Activated CD8-positive, alpha-beta memory T cell treated with anti-CD3 and anti-CD28 coated beads, Interleukin-2, amount 50 U/mL, for 48 hours (primary cell): Measurements from ENCODE around the gene EXT2.

ENCODE experiments used
- DNase-seq: peaks from one replicate; pipeline ENCODE4 v3.0.0-alpha.2; 2020

Gene EXT2

DNA sequence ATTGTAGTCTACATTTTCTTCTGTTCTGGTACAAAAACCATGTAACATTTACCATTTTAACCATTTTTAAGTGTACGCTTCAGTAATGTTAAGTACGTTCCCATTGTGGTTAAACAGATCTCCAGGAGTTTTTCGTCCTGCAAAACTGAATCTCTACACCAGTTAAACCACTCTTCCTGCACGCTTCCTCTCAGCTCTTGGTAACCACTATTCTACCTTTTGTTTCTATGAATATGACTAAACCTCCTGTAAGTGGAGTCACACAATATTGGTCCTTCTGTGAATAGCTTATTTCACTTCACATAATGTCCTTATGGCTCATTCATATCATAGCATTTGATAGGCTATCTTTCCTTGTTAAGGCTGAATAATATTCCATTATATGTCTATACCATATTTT is 7.1 kb upstream of the EXT2 start:
- DNase-seq: no peak

DNA sequence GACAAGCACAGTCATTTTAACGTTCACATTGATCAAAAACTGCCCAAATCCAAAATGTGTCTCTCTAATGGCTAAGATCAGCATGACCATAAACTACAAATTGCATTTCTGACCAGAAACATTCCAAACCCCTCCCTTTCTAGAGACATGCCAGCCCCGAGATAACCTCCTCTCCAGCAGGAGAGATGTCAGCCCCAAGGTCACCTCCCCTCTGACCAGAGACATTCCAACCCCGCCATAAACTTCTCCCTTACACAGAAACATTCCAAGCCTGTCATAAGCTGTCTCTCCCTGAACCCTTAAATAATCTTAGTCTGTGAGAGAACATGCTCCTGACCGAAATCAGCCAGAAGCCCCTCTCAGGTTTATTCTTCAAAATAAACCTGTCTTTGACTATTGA is 6.6 kb upstream of the EXT2 start:
- no peak for DNase-seq

DNA sequence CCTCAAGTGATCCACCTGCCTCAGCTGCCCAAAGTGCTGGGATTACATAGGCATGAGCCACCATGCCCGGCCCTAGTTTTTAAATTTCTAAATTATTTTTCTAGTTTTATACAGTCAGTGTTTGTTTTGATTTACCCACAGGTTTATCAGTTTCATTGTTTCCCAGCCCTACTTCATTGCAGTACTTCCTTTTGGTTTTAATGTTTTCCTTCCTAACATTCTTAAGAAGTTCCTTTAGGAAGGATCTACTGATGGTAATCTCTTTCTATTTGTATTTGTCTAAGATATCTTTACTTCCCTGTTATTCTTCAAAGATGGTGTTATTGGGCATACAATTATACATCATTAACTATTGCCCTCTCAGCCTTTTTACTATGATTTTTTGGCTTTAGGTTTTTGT is 4.9 kb upstream of the EXT2 start:
- no peak for DNase-seq

DNA sequence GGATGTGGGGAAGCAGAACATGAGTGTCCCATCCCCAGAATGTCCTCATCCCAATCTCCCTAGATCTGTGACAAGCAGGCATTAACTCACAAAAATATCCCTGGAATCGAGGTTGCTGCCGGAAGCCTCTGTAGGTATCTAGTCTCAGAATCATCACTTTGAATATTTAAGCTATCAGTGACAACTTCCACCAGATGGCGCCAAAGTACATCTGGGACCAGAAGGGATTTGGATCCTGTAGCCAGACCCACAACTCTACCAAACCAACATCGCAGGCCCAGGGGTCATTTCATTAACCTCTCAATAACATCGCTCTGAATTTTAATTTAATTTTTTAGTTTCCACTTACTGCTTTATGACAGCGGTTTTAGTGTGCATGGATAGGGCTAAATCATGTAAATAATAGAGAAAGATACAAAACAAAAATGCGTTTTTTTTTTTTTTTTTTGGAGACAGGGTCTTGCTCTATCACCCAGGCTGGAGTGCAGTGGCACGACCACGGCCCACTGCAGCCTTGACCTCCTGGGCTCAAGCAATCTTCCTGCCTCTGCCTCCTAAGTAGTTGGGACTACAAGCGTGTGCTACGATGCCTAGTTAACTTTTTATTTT is 1.1 kb upstream of the EXT2 start:
- peak; percentile 85 for DNase-seq

DNA sequence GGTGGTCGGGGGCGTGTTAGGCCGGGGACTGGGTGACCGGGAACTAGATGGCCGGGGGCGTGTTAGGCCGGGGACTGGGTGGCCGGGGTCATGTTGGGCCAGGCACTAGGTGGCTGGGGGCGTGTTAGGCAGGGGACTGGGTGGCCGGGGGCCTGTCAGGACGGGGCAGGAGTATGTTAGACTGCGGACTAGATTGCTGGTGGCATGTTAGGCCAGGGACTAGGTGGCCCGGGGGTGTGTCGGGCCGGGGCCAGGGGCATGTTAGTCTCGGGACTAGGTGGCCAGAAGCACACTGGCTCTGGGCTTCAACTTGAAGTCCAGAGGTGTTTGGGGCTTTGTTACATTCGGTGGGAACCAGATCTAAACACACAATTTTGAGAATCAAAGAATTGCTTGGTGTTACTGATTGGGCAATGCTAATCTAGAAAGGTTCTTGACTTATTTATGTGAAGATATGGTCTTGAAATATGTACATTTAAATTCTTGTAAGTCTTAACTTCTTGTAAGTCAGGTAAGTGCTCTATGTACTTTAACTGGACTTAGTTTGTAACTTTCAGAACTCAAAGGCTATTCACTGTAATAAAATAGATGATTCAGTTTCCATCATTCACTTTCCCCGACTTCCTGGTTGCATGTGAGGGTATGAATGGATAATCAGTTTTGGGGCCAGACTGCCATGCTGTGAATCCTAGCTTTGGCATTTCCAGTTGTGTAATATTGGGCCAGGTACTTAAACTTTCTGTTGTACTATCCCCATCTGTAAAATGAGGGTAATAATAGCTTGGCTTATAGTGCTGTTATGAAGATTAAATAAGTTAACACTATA is 1.1 kb downstream of the EXT2 start:
- DNase-seq: no peak

DNA sequence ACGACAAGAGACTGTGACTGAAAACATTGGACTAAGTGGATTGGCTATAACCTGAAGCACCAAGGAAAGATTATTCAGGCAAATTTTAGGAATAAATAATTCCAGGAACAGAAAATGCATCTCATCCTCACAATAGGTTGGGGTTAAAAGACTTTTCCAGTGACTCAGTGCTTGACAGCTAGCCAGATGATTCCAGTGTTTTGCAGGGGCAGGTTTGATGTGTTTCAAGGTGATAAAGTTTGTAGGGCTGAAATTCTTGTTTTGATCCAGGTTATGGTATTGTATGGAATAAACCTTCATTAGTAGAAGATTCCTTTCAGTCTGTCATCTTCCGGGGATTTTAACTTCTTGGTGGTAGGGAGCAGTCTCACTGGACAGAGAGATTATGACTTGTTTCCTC is 2.3 kb downstream of the EXT2 start:
- no peak for DNase-seq

DNA sequence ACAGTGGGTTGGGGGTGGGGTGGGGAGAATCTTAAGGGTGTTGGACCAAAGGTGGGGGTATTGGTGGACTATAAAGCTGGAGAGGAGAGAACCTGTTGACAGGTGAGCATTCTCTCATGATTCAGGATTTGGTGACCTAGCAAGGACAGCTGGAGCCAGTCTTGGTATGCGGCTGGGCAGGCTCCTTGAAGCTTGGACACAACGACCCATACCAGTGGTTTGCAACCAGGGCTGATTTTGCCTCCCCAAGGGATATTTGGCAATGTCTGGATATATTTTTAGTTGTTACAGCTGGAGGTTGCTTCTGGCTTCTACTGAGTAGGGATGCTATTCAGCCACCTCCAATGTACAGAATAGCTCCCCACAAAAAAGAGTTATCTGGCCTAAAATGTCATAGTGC is 5.6 kb downstream of the EXT2 start:
- no peak for DNase-seq

DNA sequence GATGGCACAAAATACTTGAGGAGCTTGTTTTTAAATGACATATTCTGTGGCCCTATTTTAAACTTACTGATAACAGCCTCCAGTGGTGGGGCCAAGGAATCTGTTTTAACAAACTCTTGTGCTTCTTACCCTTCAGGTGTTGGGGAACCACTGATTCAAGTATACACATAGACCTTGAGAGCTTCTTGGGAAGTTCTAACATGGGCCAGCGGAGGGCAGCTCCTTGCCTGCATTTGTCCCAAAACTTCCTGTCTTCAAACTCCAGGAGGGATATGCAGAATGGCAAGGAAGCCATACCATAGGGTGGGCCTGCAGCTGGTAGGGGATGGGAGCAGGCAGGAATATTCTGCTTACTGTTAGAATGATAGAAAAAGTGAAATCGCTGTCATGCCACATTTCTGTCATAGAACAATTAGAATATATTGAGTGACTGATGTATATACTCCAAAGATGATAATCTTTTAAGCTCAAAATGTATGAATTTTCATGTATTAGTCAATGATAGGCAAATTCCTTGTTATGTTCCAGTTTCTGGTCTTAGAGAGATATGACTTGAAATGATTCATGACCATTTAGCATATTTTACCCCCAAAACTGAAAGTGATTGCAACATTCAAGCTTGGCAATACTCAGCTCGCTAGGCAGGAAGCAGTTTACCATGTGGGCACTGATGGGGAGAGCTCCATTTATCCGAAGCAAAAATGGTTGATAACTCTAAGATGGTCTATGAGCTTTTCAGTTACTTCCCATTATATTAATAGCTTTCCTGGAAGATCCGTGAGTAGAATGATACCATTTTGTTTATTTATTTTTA is 9.2 kb downstream of the EXT2 start:
- no peak for DNase-seq

DNA sequence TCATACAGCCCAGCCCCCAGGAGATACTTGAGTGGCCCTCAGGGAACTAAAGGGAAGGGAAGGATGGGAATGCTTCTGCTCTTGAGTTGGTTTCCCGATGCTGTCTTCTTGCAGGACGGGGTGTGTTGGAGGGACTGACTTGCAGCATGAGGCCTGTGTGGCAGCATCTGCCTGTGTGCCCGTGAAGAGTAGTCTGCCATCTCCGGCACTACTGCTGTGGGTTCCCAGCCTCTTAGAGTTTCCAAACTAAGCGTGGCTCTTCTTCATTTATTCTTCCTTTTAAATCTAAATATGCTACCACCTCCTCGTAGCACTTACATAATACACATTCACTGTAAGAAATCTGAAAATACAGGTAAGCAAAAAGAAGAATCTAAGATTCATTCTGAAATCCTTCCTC is 12.8 kb downstream of the EXT2 start:
- no peak for DNase-seq

DNA sequence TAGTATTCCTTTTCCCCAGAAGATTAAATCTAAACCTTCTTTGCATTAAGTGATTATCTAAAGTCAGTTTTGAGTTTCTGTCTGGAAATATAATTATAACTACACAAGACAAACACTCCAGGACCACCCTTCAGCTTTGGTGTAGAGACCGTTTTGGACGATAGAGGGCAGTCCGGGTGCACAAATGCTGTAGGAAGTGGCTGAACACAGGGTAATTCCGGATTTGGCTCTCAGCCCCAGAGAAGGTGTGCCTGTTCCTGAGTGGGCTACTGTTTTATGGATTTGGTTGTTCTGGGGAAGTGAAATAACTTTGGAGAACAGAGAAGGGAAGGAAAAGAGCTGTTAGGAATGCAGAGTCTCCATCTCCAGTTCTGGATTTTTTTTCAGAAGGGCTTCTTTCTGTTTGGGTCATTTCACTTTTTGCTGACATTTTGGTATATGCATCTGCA is 14.8 kb downstream of the EXT2 start:
- peak; percentile 73 for DNase-seq

DNA sequence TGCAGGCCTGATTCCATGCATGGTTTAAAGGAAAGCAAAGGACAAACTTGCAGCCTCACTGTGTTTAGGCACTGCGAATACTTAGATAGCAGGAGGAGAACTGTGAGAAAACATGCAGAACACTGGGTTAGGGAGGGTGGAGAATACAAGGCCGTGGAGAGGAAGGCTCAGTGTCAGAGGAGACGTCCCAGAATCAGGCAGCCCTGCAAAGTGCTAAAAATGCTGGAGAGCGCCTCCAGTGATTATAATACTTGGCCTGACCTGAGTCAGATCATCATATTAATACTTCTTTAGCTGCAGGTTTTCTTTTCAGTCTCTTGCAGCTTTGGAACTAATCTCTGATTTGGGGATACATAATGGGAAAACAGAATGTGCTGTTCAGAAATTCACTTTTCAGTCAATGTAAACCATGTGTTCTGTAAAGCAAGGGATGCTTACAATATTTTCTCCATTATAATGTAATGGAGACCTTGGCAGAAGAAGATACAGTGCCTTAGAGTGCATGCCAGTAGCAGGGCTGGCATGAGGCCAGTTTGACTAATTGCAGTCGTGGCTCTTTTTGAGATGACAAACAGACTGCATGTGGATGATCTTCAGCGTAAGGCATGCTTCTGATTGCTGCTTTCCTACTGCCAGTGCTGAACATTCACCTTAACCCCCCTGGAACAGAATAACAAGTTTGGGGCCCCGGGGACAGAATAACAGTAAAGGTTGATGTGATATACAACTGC is 16.8 kb downstream of the EXT2 start:
- DNase-seq: no peak

DNA sequence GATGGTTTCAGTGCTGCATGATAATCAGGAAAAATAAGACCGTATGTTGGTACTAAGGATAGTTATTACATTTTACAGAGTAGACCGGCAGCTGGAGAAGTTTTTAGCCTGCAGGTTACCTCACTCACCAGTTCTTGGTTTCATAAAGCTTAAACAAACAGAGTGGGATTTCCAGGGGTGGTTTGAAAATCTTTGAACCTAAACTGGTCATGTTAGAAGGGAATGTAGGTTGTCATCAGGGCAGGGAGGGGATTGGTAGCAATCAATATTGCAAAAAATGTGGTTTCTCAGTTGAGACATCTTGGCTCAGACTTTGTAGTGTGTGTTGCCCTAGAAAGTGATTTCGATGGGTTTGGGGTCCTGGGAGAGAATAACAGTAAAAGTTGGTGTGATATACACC is 17.5 kb downstream of the EXT2 start:
- no peak for DNase-seq

DNA sequence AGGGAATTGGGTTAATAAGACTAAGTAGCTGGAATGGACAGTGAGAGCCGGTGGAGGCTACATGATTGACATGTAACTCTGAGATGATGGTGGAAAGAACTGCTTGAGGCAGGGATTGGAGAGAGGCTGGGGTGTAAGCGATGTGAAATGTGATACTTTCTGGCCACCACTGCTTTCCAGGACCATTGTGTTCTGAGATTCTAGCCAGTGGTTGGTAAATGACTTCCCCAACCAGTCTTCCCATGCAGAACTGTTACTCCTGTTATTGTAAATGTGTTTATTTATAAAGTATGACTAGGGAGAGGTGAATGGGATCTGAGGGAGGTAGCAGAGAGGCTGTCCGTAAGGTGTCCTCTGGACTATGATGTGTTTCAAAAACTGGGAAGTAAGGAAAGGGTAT is 18.1 kb downstream of the EXT2 start:
- no peak for DNase-seq

DNA sequence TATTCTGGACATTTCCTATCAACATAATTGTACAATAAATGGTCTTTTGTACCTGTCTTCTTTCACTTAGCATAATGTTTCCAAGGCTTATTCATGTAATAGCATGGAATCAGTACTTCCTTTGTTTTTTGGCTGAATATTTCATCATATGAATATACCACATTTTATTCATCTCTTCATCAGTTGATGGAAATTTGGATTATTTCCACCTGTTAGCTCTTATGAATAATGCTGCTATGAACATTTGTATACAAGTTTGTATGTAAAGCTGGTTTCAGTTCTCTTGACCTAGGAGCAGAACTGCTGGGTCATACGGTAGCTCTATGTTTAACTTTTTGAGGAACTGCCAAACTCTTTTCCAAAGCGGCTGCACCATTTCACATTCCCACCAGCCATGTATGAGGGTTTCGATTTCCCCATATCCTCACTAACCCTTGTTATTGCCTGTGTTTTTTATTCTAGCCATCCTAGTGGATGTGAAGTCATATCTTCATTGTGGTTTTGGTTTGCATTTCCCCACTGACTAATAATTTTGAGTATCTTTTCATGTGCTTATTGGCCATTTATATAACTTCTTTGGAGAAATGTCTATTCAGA is 20.9 kb downstream of the EXT2 start:
- no peak for DNase-seq

DNA sequence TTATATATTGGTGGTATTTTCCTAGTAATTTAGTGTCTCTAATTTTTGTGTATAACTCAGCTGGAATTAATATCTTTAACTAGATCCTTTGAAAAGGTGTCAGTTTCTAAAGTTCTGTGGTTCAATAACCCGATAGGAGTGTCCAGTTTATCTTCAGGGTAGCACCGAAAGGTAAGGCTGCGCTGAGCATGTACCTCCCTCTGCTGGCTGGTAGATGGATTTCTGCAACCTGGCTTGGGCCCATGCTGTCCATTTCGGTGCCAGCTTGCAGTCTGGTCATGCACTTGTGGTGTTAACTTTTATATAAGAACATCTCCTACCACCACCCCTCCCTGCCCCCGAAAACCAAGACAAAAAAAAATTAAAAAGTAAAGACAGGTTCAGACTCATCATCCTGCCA is 24.7 kb downstream of the EXT2 start:
- no peak for DNase-seq

DNA sequence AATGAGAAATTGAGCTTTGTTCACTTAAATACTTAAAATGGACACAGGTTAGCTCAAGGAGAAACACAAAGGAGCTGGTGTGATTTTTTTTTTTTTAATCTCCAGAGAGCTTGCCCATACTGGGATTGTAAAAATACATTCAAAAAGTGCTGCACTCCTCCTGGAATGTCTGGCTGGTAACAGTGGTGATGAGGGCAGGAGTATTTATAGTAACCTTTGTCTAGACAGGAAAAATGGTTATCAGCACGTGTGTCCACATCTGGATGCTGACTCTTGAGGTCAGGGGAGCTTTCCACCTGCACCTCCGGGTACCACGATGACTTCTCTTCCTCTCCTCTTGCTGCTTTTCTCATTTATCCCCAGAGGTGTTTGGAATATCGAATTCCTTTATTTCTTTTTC is 30.1 kb downstream of the EXT2 start:
- DNase-seq: no peak

DNA sequence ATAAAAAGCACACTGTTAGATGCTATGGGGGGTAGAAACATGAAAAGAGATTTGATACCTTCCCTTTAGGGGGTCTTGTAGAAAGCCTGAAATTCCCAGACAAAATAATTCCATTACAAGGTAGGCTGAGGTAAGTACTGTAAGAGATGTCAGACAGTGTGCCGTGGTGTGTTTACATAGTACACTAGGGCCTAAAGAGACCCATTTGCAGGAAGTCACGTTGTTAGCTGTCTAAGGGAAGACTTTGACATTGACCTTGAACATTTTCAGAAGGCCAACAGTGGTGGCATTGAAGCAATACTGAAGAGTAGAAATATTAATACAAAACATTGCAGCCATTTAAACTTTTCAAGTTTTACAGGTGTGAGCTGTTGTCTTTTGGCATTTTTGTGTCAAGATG is 30.8 kb downstream of the EXT2 start:
- no peak for DNase-seq

DNA sequence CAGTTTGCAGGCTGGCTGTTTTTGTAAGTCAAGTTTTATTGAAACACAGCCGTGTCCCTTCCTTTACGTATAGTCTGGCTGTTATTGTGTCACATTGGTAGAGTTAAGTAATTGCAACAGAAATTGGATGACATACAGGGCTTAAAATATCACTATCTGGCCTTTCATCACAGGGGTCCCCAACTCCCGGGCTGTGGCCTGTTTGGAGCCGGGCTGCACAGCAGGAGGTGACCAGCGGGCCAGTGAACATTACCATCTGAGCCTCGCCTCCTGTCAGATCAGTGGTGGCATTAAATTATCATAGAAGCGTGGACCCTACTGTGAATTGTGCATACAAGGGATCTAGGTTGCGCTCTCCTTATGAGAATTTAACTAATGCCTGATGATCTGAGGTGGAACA is 31.7 kb downstream of the EXT2 start:
- no peak for DNase-seq

DNA sequence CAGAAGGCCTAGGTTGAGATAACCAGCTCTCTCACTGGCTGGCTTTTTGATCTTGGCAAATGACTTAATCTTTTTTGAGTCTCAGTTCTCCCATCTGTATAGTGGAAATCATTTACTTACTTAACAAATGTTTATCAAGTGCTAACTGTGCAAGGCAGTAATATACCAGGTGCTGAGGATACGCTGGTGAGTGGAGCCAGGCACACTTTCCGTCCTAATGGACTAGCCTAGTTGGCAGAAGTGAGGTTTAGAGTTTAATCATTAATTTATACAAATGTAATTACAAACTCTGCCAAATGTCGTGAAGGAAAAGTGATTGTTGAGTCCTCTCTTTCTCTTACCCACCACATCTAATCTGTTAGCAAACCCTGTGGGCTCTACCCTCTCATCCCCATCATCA is 33.3 kb downstream of the EXT2 start:
- no peak for DNase-seq

DNA sequence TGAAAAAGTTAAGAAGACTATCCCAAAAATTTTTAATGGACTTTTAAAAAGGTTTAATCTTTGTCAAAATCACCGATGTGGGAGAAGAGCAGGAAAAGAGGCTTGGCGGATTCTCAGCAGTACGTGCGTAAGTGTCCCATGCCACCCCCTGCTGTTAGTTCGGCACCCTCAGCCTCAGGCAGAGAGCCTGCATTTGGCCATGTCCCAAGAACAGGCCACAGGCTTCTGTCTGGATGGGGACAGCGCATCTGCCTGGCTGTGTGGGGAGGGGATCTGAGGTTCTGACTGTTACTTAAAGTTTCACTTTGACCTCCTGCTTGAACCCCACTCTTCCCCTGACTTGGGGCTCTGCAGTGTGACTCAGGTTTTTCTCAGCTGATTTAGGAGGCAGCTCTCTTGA is 35.3 kb downstream of the EXT2 start:
- no peak for DNase-seq

DNA sequence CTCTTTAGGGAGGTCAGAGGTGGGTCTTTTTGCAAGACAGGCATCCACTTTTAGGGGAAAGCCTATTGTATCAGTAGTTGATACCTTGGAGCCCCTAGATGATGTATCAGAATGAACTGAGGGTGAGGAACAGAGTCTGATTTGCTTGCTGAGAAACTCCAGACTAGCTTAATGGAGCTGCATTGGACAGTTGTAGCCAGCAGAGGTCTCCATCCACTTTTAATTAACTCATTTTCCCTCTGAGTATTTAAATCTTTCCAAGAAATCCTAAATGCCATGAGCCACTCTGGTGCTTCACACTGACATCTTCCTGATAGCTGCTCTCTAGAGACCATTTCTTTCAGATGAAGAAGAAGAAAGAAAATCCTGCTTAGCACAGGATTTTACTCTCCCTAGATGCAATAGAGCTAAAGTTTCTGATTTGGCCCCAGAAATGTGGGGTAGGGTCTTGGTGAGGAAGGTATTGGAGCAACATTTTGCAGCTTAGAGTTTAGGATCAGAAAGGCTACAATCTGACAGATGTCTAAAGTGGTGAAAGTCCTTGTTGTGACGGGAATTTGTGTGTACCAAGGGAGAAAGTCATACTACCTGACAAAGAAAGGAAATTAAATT is 38.0 kb downstream of the EXT2 start:
- DNase-seq: no peak

DNA sequence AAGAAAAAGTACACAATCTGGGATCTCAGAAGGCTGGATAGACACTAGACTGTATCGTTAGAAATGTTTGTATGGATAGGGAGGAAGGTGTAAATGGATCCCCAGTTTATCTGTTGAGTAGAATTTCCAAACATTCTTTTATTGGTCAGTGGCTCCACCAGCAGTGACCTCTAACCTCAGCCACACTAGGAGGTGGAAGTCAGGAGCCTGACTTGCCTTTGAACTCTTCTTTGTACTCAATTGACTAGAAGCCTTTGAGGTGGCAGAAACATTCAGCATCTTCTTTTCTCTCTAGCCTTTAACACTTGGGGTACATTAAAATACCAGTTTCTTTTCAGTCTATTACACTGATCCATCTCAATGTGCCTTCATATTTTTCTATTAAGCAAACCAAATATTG is 39.1 kb downstream of the EXT2 start:
- no peak for DNase-seq
